Measurements from ENCODE around the gene TMEM260.

DNA sequence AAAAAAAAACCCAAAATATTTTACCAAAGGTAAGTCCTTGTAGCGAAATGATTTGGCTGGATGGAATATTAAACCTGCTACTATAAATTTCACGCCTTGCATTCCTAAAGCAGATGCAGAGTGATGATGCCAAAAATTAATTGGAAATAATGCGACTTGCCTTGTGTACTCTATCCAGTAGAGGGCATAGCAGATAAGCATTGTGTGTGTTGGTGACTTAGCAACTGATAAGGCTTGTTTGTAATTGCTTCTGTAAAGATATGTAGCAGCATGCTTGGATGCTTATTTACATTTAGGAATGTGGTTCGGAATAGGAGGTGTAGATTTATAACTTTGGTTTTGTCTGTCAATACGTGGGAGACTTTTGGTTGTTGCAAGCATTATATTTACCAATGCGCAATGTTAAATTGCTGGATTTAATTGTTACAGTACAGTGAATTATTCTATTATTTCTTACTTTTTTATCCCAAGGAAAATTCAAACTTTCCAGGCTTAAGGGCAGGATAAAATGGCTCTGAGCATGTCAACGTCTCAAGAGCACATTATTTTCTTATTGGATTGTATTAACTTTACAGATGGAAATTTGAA is 80.5 kb downstream of the TMEM260 start:
- TF ChIP-seq, protein P1, sequence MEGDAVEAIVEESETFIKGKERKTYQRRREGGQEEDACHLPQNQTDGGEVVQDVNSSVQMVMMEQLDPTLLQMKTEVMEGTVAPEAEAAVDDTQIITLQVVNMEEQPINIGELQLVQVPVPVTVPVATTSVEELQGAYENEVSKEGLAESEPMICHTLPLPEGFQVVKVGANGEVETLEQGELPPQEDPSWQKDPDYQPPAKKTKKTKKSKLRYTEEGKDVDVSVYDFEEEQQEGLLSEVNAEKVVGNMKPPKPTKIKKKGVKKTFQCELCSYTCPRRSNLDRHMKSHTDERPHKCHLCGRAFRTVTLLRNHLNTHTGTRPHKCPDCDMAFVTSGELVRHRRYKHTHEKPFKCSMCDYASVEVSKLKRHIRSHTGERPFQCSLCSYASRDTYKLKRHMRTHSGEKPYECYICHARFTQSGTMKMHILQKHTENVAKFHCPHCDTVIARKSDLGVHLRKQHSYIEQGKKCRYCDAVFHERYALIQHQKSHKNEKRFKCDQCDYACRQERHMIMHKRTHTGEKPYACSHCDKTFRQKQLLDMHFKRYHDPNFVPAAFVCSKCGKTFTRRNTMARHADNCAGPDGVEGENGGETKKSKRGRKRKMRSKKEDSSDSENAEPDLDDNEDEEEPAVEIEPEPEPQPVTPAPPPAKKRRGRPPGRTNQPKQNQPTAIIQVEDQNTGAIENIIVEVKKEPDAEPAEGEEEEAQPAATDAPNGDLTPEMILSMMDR (IDR thresholded peaks at IDR 0.05): peak in 4 of 6 experiments; percentile 11 to 53 (median 49)
- TF ChIP-seq POLR2AphosphoS5 (IDR thresholded peaks at IDR 0.05) (no peak), POLR2A (IDR thresholded peaks at IDR 0.05) (no peak)
